ENCODE data around the gene CCT8L2.
"Not testable (repeated sequence)": the region's sequence is repeated elsewhere in the genome, so short reads cannot be mapped to it uniquely, and the experiment has no call there.

GRCh38 chr22:16603770-16604242, 11.2 kb upstream of the CCT8L2 start:
- TF ChIP-seq CTCF (IDR thresholded peaks at IDR 0.05; ENCODE audit: borderline replicate concordance, extremely low read depth, low read length, poor library complexity, severe bottlenecking); EZH2 (IDR thresholded peaks at IDR 0.05; ENCODE audit: borderline replicate concordance, low read depth, low read length, severe bottlenecking): not testable (repeated sequence)

Data from DND-41 (cell line).